ENCODE measurements around the gene CYREN.

- TF ChIP-seq, protein P1, sequence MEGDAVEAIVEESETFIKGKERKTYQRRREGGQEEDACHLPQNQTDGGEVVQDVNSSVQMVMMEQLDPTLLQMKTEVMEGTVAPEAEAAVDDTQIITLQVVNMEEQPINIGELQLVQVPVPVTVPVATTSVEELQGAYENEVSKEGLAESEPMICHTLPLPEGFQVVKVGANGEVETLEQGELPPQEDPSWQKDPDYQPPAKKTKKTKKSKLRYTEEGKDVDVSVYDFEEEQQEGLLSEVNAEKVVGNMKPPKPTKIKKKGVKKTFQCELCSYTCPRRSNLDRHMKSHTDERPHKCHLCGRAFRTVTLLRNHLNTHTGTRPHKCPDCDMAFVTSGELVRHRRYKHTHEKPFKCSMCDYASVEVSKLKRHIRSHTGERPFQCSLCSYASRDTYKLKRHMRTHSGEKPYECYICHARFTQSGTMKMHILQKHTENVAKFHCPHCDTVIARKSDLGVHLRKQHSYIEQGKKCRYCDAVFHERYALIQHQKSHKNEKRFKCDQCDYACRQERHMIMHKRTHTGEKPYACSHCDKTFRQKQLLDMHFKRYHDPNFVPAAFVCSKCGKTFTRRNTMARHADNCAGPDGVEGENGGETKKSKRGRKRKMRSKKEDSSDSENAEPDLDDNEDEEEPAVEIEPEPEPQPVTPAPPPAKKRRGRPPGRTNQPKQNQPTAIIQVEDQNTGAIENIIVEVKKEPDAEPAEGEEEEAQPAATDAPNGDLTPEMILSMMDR (optimal IDR thresholded peaks at IDR 0.05 in 1 of 3, IDR thresholded peaks at IDR 0.05 in 1 of 3, conservative IDR thresholded peaks at IDR 0.05 in 1 of 3; ENCODE audit: extremely low read depth in 1 of 3, insufficient read depth in 2 of 3, low read length in 3 of 3): no peak
- TF ChIP-seq EZH2 (IDR thresholded peaks at IDR 0.05; ENCODE audit: low read length): no peak
Measured at GRCh38 chr7:135205850-135206249, 35.3 kb upstream of the CYREN start.
